B cell (primary cell): ENCODE data around the gene MLH1.

ENCODE experiments used
- EZH2 ChIP-seq: IDR thresholded peaks from 2 replicates; pipeline ENCODE4 v1.6.1; 2012; ENCODE audit warnings: borderline replicate concordance, low read depth, mild to moderate bottlenecking, moderate library complexity, low read length; ENCODE audit not compliant: insufficient read depth, poor library complexity, severe bottlenecking
- TF ChIP-seq, protein P1 (sequence below): fragments of 200-600 bp; IDR thresholded peaks from one replicate; pipeline ENCODE4 v1.8.0; 2022; ENCODE audit warnings: antibody characterized with exemption, mild to moderate bottlenecking

DNA sequence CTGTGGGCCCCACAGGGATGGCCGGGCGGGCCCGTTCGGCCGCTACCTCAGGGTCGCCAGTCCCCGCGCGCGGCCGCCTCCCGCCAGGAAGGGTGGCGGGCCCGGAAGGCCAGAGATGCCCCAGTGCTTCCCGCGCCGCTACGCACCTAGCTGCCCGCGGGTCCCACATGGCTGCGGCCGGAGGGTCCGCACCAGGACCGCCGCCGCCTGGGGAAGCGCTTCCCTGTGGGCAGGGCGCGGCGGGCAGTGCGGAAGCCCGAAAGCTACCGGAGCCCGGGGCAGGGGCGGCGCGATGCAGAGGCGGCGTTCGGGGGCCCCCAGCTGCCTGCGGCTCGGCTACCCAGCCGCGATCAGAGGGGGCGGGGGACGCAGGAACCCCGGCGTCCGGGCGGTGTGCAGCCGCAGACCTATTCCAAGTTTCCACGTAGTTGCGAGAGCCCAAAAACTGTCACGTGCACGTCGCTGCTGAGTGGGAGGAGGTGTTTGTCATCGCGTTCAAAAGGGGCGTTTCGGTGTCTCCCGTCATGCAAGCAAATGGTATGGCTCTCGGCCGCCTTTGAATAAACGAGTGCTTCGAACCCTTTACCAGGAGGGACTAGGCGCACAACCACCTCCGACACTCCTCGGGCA is 48.6 kb upstream of the MLH1 start, which contains the start of gene TRANK1:
- TF ChIP-seq, protein P1, sequence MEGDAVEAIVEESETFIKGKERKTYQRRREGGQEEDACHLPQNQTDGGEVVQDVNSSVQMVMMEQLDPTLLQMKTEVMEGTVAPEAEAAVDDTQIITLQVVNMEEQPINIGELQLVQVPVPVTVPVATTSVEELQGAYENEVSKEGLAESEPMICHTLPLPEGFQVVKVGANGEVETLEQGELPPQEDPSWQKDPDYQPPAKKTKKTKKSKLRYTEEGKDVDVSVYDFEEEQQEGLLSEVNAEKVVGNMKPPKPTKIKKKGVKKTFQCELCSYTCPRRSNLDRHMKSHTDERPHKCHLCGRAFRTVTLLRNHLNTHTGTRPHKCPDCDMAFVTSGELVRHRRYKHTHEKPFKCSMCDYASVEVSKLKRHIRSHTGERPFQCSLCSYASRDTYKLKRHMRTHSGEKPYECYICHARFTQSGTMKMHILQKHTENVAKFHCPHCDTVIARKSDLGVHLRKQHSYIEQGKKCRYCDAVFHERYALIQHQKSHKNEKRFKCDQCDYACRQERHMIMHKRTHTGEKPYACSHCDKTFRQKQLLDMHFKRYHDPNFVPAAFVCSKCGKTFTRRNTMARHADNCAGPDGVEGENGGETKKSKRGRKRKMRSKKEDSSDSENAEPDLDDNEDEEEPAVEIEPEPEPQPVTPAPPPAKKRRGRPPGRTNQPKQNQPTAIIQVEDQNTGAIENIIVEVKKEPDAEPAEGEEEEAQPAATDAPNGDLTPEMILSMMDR: no peak
- TF ChIP-seq EZH2: no peak
